GM18498 (cell line): Measurements from ENCODE around the gene LPCAT1.
"Not testable (repeated sequence)": the region's sequence is repeated elsewhere in the genome, so short reads cannot be mapped to it uniquely, and the experiment has no call there.

Experiments used
- ATAC-seq: cut with Tn5 transposase; IDR thresholded peaks from one replicate; pipeline ENCODE4 v1.9.1; 2021; ENCODE audit warnings: mild to moderate bottlenecking, moderate library complexity; ENCODE audit not compliant: unreplicated experiment

LPCAT1 gene

DNA sequence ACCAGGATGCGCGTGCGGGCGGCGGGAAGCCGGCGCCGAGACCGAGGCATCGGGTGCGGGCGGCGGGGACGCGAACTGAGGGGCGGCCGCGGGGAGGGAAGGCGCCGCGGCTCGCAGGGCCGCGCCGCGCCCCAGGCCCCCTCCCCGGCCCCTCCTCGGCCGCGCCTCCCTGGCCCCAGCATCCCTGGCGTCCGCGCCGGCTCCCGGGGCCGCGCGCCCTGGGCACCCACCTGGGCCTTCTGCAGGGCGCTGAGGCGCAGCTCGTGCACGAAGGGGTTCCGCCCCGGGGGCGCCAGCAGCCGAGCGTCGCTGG, 324 bp downstream of the LPCAT1 start:
- peak; percentile 46 for ATAC-seq

DNA sequence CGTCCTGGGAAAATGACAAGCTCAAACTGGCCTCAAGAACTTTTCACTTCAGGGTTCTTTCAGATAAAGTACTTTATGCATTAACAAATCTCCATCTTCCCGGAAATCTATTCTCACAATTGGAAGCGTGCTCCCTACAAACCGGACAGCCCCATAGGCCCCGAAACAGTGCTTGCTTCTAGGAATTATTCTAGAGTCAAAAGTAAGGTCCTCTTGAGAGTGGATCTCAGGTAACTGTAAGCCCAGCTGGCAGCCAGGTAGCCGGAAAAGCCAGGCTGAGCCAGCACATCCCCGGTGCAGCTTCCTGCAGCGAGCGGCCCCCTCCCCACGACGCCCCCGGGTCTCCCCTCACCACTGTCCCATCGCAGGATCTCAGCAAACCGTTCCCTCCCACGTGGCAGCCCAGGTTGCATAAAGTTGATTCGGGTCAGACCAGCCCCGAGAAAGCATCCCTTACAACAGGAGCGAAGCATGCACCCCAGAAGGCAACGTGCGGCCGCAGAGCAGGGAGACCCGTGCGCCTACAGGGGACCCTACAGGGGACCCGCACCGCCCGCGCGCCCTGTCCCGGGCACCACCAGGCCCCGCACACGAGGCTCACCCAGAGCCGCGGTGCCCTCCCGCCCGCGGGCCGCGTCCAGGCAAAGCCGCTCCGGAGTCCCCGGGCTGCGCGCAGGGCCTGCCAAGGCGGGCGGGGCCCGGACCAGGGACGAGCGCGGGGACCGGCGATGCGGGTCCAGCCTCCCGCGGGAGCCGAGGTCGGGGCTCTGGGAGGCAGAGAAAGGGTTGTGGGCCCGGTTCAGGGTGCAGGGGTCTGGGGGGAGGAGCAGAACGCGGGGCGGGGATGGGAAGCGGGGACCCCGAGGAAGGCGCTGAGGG, 920 bp downstream of the LPCAT1 start:
- ATAC-seq: peak; percentile 23

DNA sequence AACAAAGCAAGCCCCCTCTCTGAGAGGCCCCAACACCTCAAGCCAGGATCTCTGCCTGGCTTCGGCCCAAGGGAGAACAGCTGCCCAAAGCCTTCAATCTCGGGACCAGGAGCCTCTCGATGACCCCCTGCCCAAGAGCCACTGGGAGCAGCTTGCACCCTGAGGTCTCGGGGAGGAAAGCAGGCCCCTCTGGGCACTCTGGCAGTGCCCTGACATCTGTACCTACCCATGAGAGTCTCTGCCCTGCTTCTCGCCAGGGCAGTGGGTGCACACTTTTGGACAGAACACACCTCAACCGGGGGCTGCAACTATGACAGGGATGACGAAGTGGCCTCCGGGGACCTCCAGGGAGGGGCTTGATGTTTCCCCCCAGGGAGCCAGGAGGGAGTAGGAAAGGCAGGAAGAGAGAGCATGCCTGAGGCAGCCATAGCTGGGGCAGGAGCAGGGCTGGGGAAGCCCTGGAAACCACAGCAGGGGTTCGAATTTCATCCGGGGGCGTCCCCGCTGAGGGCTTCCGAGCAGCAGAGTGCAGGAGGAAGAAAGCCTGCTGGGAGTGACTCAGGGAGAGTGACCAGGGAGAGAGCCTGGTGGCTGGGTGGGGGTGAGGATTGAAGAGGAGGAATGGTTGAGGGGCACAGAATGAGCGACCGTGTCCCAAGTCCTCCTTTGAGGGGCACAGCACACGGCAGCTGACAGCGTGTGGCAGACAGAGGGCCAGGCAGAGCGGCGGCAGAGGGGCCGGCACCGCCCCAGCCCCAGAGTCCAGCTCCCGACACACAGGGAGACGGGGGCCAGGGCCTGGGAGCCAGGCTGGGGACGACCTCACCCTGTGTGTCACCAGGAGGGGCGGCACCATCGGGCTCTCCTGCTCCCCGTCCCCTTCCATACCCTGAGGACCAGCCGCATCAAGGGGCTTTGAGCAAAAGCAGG, 1.8 kb downstream of the LPCAT1 start:
- ATAC-seq: no peak

DNA sequence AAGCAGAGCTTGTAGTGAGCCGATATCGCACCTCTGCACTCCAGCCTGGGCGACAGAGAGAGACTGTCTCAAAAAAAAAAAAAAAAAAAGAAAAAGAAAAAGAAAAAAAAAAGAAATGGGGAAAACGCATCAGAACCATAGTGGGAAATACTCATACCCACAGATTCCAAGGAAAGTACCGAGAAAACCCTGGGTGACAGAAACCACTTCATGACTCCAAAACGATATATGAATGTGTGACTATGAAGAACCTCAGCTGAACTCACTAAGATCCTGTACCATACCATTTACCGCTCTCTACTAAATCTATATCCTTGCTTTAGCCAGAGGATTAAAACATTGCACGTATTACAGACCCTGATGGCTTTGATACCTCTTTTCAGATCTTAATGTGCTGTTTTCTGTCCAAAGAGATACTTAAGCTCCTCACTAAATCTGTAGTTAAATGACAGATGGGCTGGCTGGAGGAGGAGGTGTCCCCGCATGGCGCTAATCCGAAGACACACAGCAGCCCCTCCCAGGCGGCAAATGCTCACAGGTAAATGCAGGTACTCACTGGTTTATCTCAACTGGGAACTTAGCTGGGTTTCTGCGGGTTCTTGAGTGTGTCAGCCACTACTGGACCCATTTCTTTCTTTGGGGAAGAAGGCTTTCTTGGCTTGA, 2.8 kb downstream of the LPCAT1 start:
- no peak for ATAC-seq

DNA sequence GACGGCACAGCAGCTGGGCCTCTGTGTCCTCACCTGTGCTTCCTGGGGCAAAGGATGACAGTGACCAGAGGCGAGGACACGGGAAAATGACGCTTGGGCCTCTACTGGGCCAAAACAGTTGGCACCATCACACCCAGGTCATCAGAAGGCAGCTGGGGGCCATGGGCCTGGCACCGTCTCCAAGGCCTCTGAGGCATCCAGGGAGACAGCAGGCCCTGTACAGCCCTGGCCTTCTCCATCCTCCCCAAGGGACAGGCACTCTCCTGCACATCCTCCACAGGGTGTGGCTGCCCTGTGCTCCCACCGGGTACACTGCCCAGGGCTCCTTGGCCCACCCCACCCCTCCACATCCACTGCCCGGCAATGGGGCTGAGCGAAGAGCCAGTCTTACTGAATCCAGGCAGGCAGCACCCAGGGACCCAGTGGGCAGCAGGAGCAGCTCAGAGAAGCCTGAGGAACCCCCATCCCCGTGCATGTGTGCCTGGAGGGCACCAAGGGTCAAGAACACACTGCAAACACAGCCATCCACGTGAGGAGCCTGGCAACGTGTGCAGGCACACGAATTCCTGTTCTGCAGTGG, 4.0 kb downstream of the LPCAT1 start:
- no peak for ATAC-seq

DNA sequence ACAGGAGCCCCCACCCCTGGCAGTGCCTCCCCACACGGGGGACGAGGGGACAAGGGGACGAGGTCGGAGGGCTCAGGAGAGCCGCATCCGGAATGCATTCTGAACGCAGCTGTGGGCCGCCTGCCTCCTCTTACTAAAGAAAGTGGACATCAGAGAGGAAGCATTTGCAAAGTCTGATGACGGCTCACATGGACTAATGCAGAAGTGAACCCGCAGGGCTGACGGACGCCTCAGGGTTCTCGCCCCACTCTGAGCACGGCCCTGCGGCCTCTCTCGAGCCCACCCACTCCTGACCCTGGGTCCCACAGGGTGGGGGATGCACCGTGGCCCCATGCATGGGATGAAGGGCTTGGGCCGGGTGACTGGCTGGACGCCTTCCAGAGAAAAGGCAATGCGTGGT, 5.9 kb downstream of the LPCAT1 start:
- no peak for ATAC-seq

DNA sequence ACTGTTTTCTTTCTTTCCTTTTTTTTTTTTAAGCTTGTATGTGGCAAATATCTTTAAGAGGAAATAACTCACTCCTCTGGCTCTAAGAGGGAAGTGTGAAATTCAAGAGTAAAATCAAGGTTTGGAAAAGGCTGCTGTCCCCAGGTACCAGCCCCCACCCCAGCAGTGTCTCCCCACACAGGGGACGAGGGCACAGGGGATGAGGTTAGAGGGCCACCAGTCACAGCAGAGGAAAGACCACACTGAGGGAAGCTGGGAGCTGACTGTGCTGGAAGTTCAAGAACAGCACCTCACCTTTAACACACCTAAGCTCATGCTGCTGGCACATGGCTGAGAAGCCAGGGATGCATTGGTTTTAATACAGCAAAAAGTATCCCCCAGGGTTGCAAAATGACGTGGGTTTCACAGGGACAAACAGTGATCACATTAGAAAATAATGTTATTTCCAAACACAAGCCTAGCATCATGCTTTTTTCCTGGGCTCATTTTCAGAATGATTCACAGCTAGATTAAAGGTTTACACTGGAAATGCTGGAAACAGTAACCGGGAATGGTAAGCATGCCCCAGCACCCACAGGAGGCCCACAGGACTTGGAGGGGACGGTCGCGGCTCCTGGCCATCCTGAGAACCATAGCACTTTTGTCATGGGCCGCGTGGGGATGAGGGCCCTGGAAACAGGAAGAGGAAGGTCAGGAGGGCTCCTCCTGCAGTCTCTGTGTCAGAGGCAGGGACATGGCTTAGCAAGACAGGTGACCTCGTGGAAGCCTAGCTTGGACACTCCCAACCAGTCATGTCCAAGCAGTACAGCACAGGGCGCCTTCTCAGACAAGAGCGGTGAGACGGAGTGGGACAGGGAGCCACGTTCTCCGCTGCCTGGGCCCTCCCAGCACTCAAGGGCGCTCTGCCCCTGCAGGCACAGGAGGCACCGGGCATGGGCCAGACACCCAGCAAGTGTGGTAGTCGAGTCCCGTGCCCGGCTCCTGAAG, 6.9 kb downstream of the LPCAT1 start:
- ATAC-seq: no peak

DNA sequence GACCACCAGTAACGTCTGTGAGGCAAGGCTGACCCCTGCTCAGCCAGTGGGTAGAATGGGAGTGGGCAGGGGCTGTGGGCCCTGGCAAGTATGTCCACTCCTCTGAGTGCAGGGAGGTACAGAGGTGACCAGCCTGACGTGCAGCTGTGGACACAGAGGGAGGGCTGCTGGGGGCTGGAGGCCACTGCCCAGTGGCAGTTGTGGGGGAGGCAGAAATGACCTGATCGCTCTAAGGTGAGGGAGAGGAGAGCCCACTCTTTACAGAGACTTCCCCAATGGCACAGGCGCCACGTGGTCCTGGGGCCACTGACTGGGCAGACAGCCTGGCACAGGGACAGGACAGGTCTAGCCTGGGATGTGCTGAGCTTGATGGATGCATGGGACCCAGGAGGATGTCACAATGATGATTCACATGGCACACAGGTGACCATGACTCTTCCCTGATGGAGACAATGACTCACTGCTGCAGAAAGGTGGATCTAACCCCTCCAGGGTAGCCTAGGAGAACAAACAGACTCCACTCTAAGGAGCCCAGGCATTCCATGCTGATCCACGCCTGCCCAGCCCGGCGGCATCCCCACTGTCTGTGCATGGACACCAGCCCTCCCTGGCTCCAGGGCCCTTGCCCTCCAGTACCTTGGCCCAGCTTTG, 7.7 kb downstream of the LPCAT1 start:
- no peak for ATAC-seq

DNA sequence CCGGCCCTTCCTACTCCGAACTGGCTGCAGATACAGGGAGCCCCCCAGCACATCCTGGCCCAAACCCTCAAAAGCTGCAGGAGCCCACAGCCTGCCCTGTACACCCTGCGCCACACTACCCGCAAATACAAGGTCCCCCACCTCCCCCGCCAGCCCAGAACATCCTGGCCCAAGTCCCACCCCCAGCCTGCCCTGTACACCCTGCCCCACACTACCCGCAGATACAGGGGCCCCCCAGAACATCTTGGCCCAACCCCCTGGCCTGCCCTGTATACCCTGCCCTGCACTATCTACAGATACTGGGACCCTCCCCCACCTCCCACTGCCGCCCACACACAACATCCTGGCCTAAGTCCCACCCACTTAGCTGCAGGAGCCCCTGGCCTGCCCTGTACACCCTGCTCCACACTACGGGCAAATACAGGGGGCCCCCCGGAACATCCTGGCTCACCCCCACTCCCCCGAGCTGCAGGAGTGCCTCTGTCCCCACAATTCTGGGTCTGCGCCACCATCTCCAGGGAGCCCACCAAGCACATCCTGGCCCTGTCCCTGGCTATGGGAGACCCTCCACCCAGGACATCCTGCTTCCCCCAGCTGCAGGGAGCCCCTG, 8.3 kb downstream of the LPCAT1 start:
- ATAC-seq: no peak

DNA sequence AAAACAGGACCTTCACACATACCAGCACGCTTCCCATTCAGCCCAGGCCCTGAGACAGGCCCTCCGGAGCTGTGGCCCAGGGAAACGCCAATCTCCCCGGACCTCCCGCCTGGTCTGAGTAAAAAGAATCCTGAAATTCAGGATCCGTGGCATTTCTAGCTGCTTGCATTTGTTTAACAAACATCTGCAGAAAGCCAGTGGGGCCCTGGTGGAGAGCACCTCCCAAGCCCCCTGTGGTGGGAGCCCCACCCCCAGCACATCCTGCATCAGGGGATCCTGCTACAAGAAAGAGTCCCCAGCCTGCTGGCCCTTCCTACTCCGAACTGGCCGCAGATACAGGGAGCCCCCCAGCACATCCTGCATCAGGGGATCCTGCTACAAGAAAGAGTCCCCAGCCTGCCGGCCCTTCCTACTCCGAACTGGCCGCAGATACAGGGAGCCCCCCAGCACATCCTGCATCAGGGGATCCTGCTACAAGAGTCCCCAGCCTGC, 8.9 kb downstream of the LPCAT1 start:
- ATAC-seq: not testable (repeated sequence)

DNA sequence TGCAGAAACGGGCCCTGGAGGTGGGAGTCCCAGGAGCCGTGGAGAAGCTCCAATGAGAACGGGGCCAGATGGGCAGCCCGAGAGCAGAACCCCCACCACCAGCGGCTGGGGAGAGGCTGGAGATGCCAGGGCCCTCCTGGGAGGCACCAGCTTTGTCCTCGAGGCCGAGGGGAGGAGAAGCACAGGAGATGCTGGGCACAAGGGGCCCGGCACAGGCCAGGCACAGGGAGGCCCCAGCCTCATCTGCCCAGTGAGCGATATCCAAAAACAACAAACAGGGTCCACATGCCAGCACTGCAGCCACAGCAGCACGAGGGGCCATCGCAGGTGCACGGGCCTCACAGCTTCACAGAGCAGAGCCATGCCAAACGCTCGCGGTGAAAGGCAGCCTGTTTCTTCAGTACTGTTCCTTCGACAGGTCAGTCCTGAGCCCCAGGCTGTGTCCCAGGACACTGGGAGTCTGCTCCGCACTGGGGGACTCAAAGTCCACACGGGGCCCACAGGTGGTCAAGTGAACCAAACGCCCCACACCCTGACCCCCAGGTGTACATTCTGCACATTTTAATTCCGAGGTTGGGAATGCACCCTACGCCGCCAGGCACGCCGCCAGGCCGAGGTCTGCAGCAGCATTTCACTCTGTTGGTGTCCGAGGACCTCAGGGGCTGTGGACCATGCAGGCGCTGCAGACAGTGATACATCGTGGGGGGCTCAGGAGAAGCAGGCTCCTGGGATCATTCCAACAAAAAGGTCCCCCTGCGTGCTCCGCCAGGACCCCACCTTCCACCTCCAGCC, 9.5 kb downstream of the LPCAT1 start:
- no peak for ATAC-seq

DNA sequence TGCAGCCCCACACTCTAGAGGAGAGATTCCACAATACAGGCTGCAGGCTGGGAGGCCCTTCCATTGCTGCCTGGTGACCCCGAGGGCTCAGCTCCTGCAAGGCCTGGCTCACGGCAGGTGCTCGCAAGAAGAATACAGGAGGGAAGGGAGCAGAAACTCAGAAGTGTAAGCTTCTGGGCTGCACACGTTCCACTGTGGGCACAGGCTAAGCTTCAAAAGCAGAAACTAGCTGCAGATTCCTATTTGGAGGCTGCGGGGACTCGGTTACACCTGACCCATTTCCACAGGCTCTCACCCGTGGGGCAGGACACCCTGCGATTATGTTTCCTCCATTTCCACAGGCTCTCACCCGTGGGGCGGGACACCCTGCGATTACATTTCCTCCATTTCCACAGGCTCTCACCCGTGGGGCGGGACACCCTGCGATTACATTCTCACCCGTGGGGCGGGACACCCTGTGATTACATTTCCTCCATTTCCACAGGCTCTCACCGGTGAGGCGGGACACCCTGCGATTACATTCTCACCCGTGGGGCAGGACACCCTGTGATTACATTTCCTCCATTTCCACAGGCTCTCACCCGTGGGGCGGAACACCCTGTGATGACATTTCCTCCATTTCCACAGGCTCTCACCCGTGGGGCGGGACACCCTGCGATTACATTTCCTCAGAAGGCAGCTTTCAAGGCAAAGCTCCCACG, 10.3 kb downstream of the LPCAT1 start:
- no peak for ATAC-seq

DNA sequence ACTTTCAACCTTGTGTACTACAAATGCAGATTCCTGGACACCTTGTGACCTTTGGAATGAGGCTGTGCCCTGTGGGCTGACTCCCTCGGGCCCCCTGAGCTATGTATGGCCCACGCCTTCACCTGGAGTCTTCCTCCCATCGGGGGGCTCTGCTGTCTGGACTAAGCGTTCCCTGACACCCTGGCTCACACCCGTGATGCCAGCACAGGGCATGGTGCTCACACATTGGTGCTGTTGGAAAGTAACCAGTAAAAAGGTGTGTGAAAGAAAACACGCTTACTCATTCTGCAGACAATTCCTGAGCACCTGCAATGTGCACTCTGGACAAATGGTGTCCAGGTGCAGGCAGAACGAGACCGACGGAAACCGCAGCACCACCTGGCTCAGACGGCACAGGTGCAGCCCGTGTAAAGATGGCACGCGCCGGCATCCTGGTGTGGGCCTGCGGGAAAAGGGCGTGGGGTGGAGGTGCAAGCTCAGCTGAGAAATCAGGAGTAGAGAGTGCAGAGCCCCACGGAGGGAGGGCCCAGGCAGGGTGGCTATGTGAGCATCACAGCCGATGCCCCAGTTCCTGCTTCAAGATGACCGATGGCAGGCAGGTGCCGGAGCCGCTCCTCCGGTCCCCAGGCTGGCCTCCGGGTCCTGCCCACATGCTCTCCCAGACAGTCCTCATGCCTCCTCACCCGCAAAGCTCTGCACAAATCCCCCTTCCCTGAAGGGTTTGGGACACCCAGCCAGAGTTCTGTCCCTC, 11.0 kb downstream of the LPCAT1 start:
- no peak for ATAC-seq

DNA sequence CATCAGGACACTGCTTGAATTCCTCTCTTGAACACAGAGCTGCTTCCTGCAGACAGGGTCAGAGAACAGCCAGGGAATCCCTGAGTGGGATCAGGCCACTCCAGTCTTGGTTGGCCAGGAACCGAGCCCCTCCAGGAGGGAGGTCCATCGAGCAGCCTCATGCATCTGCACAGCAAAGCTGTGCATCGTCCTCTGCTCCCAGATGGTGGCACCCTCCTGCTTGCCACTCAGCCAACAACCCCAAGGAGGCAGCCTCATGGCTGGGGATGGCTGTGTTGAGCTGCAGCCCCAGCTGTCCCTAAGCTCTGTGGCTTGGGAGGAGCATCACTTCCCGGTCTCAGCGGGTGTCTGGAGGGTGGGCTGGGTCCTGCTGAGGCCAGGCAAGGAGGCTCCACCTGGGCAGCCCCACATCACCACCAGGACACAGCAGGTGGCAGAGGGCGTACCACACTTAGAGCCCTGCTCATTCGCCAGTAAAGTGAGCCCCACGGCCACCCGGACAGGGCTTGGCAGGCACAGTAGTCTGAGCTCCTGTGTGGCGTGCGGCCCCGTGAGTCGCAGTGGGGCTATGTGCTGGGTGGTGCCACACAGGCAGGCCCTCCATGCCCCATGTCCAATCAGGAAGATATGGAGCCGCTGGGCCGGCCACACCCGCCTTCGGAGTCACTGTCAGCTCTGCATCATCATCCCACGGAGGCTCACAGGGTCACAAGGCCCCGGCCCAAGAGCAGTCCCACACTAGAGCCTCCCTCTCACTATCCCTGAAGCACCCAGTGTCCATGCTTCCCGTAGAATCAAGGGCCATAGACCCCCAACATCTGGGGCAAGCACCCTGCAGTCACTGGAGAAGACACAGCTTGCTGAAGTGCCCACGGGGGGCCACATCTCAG, 11.9 kb downstream of the LPCAT1 start:
- no peak for ATAC-seq

DNA sequence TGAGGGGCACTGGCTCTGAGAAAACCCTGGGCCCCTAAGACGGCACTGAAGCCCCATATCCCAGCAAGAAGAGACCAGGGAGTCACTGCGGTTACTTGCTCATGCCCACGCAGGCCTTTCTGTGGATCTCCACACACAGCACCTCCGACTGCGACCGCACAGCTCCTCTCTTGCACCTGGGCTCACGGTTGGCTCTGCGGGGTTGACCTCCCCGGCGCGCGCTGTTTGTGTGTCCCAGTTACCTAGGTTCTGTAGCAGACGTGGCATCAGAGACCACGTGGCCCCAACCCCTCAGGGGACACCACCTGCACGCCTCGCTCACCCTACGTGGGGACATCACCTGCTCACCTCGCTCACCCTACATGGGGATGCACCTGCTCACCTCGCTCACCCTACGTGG, 12.7 kb downstream of the LPCAT1 start:
- ATAC-seq: no peak

DNA sequence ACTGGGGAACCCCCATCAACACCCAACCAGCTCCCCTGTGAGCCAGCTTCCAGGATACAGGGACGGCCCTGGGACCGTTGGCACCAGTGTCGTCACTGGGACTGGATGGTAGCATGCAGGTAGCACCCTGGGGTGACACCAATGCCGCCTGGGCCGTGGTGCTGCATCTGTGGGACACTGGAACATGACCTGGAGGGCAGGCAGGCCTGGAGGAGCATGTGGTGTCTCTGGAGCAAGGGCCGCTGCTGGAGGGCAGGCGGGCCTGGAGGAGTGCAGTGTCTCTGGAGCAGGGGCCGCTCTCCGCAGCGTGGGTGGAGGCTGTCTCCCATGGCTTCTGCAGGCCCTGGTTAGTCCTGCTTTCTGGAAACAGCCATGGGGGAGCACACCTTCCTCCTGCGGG, 13.1 kb downstream of the LPCAT1 start:
- no peak for ATAC-seq
